NCI-H1105 treated with DMSO at 0.1 percent for 48 hours (cell line): ENCODE measurements around the gene SLCO4A1.

ENCODE experiments used
- DNase-seq: peaks from one replicate; lab custom pipeline; 2025; lab: John Stamatoyannopoulos, UW

SLCO4A1 gene

GRCh38 chr20:62716198-62716940 is 74.1 kb downstream of the SLCO4A1 start:
- no peak for DNase-seq

- no peak for DNase-seq
These were observed 74.6 kb downstream of the SLCO4A1 start for GRCh38 chr20:62716941-62717310.

GRCh38 chr20:62717933-62718332 is 75.6 kb downstream of the SLCO4A1 start:
- DNase-seq: no peak

- no peak for DNase-seq
These were observed 76.2 kb downstream of the SLCO4A1 start for GRCh38 chr20:62718546-62718945.

GRCh38 chr20:62719250-62719935 is 77.1 kb downstream of the SLCO4A1 start:
- DNase-seq: no peak
